Measurements from ENCODE around the gene FAM117B. TPM values are rescaled to one million over a fixed set of nuclear protein-coding genes. Genes with fewer than 3 reads are reported as not detected.

Gene FAM117B
- total RNA-seq, 2 donors from 2014 or later: 32.1 to 34.0 TPM

DNA sequence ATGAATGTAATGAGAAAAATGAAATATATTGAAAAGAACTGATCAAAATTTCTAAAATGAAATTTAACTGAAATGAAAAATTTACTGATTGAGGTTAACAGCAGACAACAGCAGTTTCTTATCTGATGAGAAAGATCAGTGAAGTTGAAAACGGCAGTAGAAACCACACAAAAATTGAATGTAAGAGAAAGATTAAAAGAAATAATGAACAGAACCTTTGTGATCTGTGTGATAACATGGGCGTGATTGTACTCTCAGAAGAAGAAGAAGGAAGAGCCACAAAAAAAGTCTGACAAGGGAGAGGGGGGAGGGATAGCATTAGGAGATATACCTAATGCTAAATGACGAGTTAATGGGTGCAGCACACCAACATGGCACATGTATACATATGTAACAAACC lies 45.2 kb downstream of the FAM117B start:
- no peak for DNase-seq
- no peak overlapping the region for H3K4me3 Mint-ChIP-seq
- H3K9me3 Mint-ChIP-seq: peaks cover 8% of the 10 kb centered on the region
- H3K27me3 Mint-ChIP-seq (ENCODE audit: insufficient read depth): no peaks in the 10 kb centered on the region
- Histone ChIP-seq H3K4me1 (ENCODE audit: control insufficient read depth, insufficient read depth, low read length) (no peaks in the 10 kb centered on the region), H3K9ac (ENCODE audit: extremely low read depth, low read length, poor library complexity, severe bottlenecking) (no peak overlapping the region), H3K27me3 (ENCODE audit: control insufficient read depth, insufficient read depth, low read length, poor library complexity, severe bottlenecking) (no peaks in the 10 kb centered on the region), H3K36me3 (ENCODE audit: control insufficient read depth, insufficient read depth, low read length) (no peaks in the 10 kb centered on the region), H3K9me3 (ENCODE audit: control insufficient read depth, low read length) (peaks cover 17% of the 10 kb centered on the region), H3K4me3 (ENCODE audit: low read length) (no peak overlapping the region), H3K27ac (ENCODE audit: low read depth, low read length) (no peak overlapping the region)
- H3K36me3 Mint-ChIP-seq (ENCODE audit: low read depth): peaks cover 13% of the 10 kb centered on the region
- WGBS, 2 experiments (ENCODE audit: insufficient coverage in 1 of 2, insufficient read length in 1 of 2): 92 to 95% methylated on average over 2 of the region's 3 CpGs
- H3K27ac Mint-ChIP-seq: no peak overlapping the region
- TF ChIP-seq, protein P1, sequence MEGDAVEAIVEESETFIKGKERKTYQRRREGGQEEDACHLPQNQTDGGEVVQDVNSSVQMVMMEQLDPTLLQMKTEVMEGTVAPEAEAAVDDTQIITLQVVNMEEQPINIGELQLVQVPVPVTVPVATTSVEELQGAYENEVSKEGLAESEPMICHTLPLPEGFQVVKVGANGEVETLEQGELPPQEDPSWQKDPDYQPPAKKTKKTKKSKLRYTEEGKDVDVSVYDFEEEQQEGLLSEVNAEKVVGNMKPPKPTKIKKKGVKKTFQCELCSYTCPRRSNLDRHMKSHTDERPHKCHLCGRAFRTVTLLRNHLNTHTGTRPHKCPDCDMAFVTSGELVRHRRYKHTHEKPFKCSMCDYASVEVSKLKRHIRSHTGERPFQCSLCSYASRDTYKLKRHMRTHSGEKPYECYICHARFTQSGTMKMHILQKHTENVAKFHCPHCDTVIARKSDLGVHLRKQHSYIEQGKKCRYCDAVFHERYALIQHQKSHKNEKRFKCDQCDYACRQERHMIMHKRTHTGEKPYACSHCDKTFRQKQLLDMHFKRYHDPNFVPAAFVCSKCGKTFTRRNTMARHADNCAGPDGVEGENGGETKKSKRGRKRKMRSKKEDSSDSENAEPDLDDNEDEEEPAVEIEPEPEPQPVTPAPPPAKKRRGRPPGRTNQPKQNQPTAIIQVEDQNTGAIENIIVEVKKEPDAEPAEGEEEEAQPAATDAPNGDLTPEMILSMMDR (conservative IDR thresholded peaks at IDR 0.05): no peak
- no peaks in the 10 kb centered on the region for H3K4me1 Mint-ChIP-seq

DNA sequence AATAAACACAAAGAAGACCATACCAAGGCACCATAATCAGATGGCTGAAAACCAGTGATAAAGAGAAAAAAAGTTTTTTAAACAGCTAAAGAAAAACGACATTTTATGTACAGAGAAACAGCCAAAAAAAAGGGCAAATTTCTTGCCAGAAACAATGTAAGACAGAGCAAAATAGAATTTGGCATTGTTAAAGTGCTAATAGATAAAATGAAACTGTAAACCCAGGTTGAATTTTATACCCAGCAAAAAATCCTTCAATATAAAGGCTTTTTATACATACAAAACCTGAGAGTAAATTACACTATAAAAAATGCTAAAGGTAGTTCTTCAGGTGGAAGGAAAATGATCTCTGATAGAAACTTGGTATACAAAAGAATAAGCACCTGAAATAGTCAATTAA lies 45.7 kb downstream of the FAM117B start:
- 95 to 100% methylated on average over 1 of the region's 1 CpG for WGBS, 2 experiments (ENCODE audit: insufficient coverage in 1 of 2, insufficient read length in 1 of 2)
- Mint-ChIP-seq H3K9me3 (peaks cover 8% of the 10 kb centered on the region), H3K27me3 (ENCODE audit: insufficient read depth) (no peaks in the 10 kb centered on the region), H3K27ac (no peak overlapping the region), H3K4me1 (no peaks in the 10 kb centered on the region), H3K4me3 (no peak overlapping the region), H3K36me3 (ENCODE audit: low read depth) (peaks cover 11% of the 10 kb centered on the region)
- Histone ChIP-seq H3K9me3 (ENCODE audit: control insufficient read depth, low read length) (peaks cover 17% of the 10 kb centered on the region), H3K4me3 (ENCODE audit: low read length) (no peak overlapping the region), H3K27me3 (ENCODE audit: control insufficient read depth, insufficient read depth, low read length, poor library complexity, severe bottlenecking) (no peaks in the 10 kb centered on the region), H3K36me3 (ENCODE audit: control insufficient read depth, insufficient read depth, low read length) (no peaks in the 10 kb centered on the region), H3K9ac (ENCODE audit: extremely low read depth, low read length, poor library complexity, severe bottlenecking) (no peak overlapping the region), H3K27ac (ENCODE audit: low read depth, low read length) (no peak overlapping the region), H3K4me1 (ENCODE audit: control insufficient read depth, insufficient read depth, low read length) (no peaks in the 10 kb centered on the region)
- no peak for DNase-seq
- TF ChIP-seq, protein P1 (conservative IDR thresholded peaks at IDR 0.05): no peak

DNA sequence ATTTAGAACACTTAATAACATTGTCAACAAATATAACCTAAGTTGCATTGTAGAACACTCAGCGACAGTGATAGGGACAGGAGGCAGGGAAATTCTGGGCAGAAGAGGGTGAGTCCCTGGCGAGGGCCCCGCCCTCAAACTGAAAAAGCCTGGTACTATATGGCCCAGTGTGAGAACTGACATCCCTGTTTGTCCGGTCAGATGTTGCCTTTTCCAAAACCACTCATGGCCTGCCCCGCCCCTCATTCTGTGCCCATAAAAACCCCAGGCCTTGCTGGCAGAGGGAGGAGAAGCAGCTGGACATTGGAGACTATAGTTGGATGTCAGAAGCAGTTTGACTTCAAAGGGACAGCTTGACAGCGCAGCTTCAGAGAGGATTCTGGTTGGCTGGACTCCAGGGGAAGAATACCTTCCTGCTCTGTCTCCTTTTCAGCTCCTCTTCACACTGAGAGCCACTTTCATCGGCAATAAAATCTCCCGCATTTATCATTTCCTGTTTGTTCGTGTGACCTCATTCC lies 47.0 kb downstream of the FAM117B start:
- H3K9me3 ChIP-seq (ENCODE audit: control insufficient read depth, low read length): peaks cover 17% of the 10 kb centered on the region
- H3K27ac ChIP-seq (ENCODE audit: low read depth, low read length): no peak overlapping the region
- no peaks in the 10 kb centered on the region for H3K27me3 ChIP-seq (ENCODE audit: control insufficient read depth, insufficient read depth, low read length, poor library complexity, severe bottlenecking)
- no peak overlapping the region for H3K4me3 ChIP-seq (ENCODE audit: low read length)
- no peak for DNase-seq
- H3K36me3 ChIP-seq (ENCODE audit: control insufficient read depth, insufficient read depth, low read length): no peaks in the 10 kb centered on the region
- H3K4me1 ChIP-seq (ENCODE audit: control insufficient read depth, insufficient read depth, low read length): no peaks in the 10 kb centered on the region
- Mint-ChIP-seq H3K27me3 (ENCODE audit: insufficient read depth) (no peaks in the 10 kb centered on the region), H3K27ac (no peak overlapping the region), H3K9me3 (peaks cover 8% of the 10 kb centered on the region), H3K4me1 (no peaks in the 10 kb centered on the region), H3K36me3 (ENCODE audit: low read depth) (peaks cover 9% of the 10 kb centered on the region), H3K4me3 (no peak overlapping the region)
- TF ChIP-seq, protein P1 (conservative IDR thresholded peaks at IDR 0.05): no peak
- H3K9ac ChIP-seq (ENCODE audit: extremely low read depth, low read length, poor library complexity, severe bottlenecking): no peak overlapping the region
- WGBS, 2 experiments (ENCODE audit: insufficient coverage in 1 of 2, insufficient read length in 1 of 2): 83 to 87% methylated on average over 6 to 9 of the region's 9 CpGs
